HG02678 (cell line): ENCODE results near the gene RPTOR.

Experiments used
- ATAC-seq: cut with Tn5 transposase; IDR thresholded peaks from one replicate; pipeline ENCODE4 v1.9.1; 2021; ENCODE audit warnings: mild to moderate bottlenecking, moderate library complexity; ENCODE audit not compliant: unreplicated experiment

The RPTOR gene

GRCh38 chr17:80899402-80900268 lies 355.0 kb downstream of the RPTOR start:
- no peak for ATAC-seq

- ATAC-seq: no peak
These were observed 356.7 kb downstream of the RPTOR start for GRCh38 chr17:80901319-80901718.

- no peak for ATAC-seq
These were observed 357.7 kb downstream of the RPTOR start for GRCh38 chr17:80902197-80902962.

- ATAC-seq: no peak
These were observed 358.4 kb downstream of the RPTOR start for GRCh38 chr17:80902963-80903611.

GRCh38 chr17:80904036-80904753 lies 359.6 kb downstream of the RPTOR start:
- ATAC-seq: no peak

GRCh38 chr17:80905586-80906230 lies 361.1 kb downstream of the RPTOR start:
- ATAC-seq: no peak

- ATAC-seq: no peak
These were observed 362.0 kb downstream of the RPTOR start for GRCh38 chr17:80906364-80907259.

GRCh38 chr17:80907281-80907680 lies 362.6 kb downstream of the RPTOR start:
- no peak for ATAC-seq

GRCh38 chr17:80908211-80908610 lies 363.6 kb downstream of the RPTOR start:
- ATAC-seq: no peak

- ATAC-seq: no peak
These were observed 364.1 kb downstream of the RPTOR start for GRCh38 chr17:80908776-80909175.

- no peak for ATAC-seq
These were observed 365.0 kb downstream of the RPTOR start for GRCh38 chr17:80909635-80910034.

GRCh38 chr17:80910043-80910442 lies 365.4 kb downstream of the RPTOR start:
- ATAC-seq: no peak

- ATAC-seq: no peak
These were observed 367.8 kb downstream of the RPTOR start for GRCh38 chr17:80912476-80912875.

GRCh38 chr17:80913928-80914821 lies 369.5 kb downstream of the RPTOR start:
- ATAC-seq: no peak

GRCh38 chr17:80916246-80916645 lies 371.6 kb downstream of the RPTOR start:
- ATAC-seq: no peak

GRCh38 chr17:80917716-80918560 lies 373.3 kb downstream of the RPTOR start:
- no peak for ATAC-seq

GRCh38 chr17:80918731-80919130 lies 374.1 kb downstream of the RPTOR start:
- no peak for ATAC-seq
